Measurements from ENCODE around the gene IGFBP4.

Gene IGFBP4

GRCh38 chr17:40433551-40434415 is 9.5 kb upstream of the IGFBP4 start:
- no peak overlapping the region for H3K27ac ChIP-seq
- TF ChIP-seq CTCF (IDR thresholded peaks at IDR 0.05), result peak; percentile 49
- TF ChIP-seq ZFX (IDR thresholded peaks at IDR 0.05; ENCODE audit: borderline replicate concordance), result no peak

GRCh38 chr17:40436636-40437035 is 6.6 kb upstream of the IGFBP4 start:
- TF ChIP-seq ZFX (IDR thresholded peaks at IDR 0.05; ENCODE audit: borderline replicate concordance) (no peak), CTCF (IDR thresholded peaks at IDR 0.05) (no peak)
- H3K27ac ChIP-seq, result no peak overlapping the region

- TF ChIP-seq ZFX (IDR thresholded peaks at IDR 0.05; ENCODE audit: borderline replicate concordance), result no peak
- no peak for TF ChIP-seq CTCF (IDR thresholded peaks at IDR 0.05)
- no peak overlapping the region for H3K27ac ChIP-seq
Measured at GRCh38 chr17:40437095-40437732, 6.0 kb upstream of the IGFBP4 start.

GRCh38 chr17:40440166-40440565 is 3.1 kb upstream of the IGFBP4 start:
- TF ChIP-seq CTCF (IDR thresholded peaks at IDR 0.05) (no peak), ZFX (IDR thresholded peaks at IDR 0.05; ENCODE audit: borderline replicate concordance) (no peak)
- no peak overlapping the region for H3K27ac ChIP-seq

- no peak overlapping the region for H3K27ac ChIP-seq
- TF ChIP-seq ZFX (IDR thresholded peaks at IDR 0.05; ENCODE audit: borderline replicate concordance) (no peak), CTCF (IDR thresholded peaks at IDR 0.05) (no peak)
Measured at GRCh38 chr17:40442392-40443195, 656 bp upstream of the IGFBP4 start.

GRCh38 chr17:40443988-40444899 is 994 bp downstream of the IGFBP4 start:
- no peak overlapping the region for H3K27ac ChIP-seq
- TF ChIP-seq ZFX (IDR thresholded peaks at IDR 0.05; ENCODE audit: borderline replicate concordance) (no peak), CTCF (IDR thresholded peaks at IDR 0.05) (peak; percentile 55)
